Measurements from ENCODE around the gene DNAH11. TPM values are rescaled to one million over a fixed set of nuclear protein-coding genes. Genes with fewer than 3 reads are reported as not detected.

DNAH11 gene
- total and polyA plus RNA-seq, 2 of the 8 experiments (the other 6 are each of a cell fraction or from before 2014, with no cell fraction given) = 1.8 to 4.9 TPM

- Histone ChIP-seq H3K4me2 (ENCODE audit: insufficient read depth in 1 of 2, low read depth in 2 of 2, low read length in 2 of 2) (no peak overlapping the region), H3K79me2 (ENCODE audit: control insufficient read depth in 1 of 2, insufficient read depth in 2 of 2, low read length in 2 of 2) (no peaks in the 10 kb centered on the region), H3K4me3 (ENCODE audit: extremely low read depth in 1 of 4, insufficient read depth in 2 of 4, low read depth in 3 of 4, low read length in 4 of 4) (no peak overlapping the region), H4K91ac (replicated peaks; ENCODE audit: insufficient read length, low read length) (no peak overlapping the region), H3K14ac (ENCODE audit: insufficient read length) (no peak overlapping the region), H2BK15ac (ENCODE audit: low read length) (no peak overlapping the region), H2BK5ac (ENCODE audit: low read depth, low read length) (no peak overlapping the region), H4K8ac (ENCODE audit: extremely low read depth, insufficient read depth, low read length) (no peak overlapping the region), H2AK5ac (ENCODE audit: low read depth, low read length) (no peak overlapping the region), H4K20me1 (replicated peaks in 1 of 2; ENCODE audit: control insufficient read depth in 1 of 2, insufficient read depth in 2 of 2, low read length in 2 of 2) (no peaks in the 10 kb centered on the region), H2BK20ac (ENCODE audit: low read length) (no peak overlapping the region), H3K56ac (replicated peaks; ENCODE audit: insufficient read length, low read depth, low read length) (no peak overlapping the region), H3K27me3 (replicated peaks in 1 of 4; ENCODE audit: control insufficient read depth in 3 of 4, extremely low read depth in 1 of 4, insufficient read depth in 3 of 4, low read length in 3 of 4) (no peaks in the 10 kb centered on the region), H3K4ac (replicated peaks; ENCODE audit: insufficient read length, low read depth, low read length) (no peak overlapping the region), H2BK120ac (replicated peaks; ENCODE audit: low read depth, low read length) (no peak overlapping the region), H3K9me3 (ENCODE audit: insufficient read depth in 2 of 2, low read depth in 1 of 2, low read length in 1 of 2) (no peaks in the 10 kb centered on the region), H3K23me2 (ENCODE audit: low read depth, low read length) (no peaks in the 10 kb centered on the region), H3K79me1 (ENCODE audit: low read depth, low read length) (no peaks in the 10 kb centered on the region), H3K23ac (ENCODE audit: insufficient read length) (no peak overlapping the region), H2BK12ac (ENCODE audit: low read depth, low read length) (no peak overlapping the region), H4K5ac (ENCODE audit: insufficient read length, low read depth, low read length) (no peak overlapping the region), H3K36me3 (ENCODE audit: control insufficient read depth in 2 of 4, insufficient read depth in 4 of 4, low read length in 3 of 4) (no peaks in the 10 kb centered on the region), H3K9ac (replicated peaks in 1 of 4; ENCODE audit: extremely low read depth in 1 of 4, low read depth in 3 of 4, low read length in 3 of 4) (no peak overlapping the region), H3K18ac (ENCODE audit: extremely low read depth, low read length) (no peak overlapping the region), H3K27ac (ENCODE audit: low read depth, low read length) (no peak overlapping the region), H2AFZ (ENCODE audit: low read length) (no peak overlapping the region), H3K4me1 (replicated peaks in 1 of 4; ENCODE audit: control insufficient read depth in 3 of 4, insufficient read depth in 4 of 4, low read length in 3 of 4) (no peaks in the 10 kb centered on the region)
- no peak for DNase-seq (ENCODE audit: low read depth in 1 of 2, low spot score in 2 of 2)
- WGBS, 2 experiments (ENCODE audit: extremely low coverage in 1 of 2, insufficient coverage in 1 of 2, insufficient read length in 1 of 2, insufficient replicate concordance in 2 of 2, low coverage in 1 of 2, low lambda C conversion rate in 2 of 2, missing lambda C conversion rate in 1 of 2) = 93% methylated on average over 3 of the region's 3 CpGs; no CpG with 5 or more reads in 1 of the 2 experiments
- ChIA-PET POLR2A (ENCODE audit: partially characterized antibody) (no interaction called here), CTCF (ENCODE audit: partially characterized antibody) (interaction anchor here (1.0 to 2.3 kb wide), 4 partner anchors 13 to 62 kb away, joined by 3 to 10 read pairs (median 4); no protein-coding TSS in a partner anchor)
- FAIRE-seq = no peak
- no peak for TF ChIP-seq RNF2 (IDR thresholded peaks at IDR 0.05; ENCODE audit: borderline replicate concordance, low read depth, low read length, missing control alignments, poor library complexity, severe bottlenecking)
- no peak for TF ChIP-seq HDAC2 (IDR thresholded peaks at IDR 0.05; ENCODE audit: borderline replicate concordance in 1 of 2, low read depth in 2 of 2, low read length in 2 of 2)
- TF ChIP-seq RFX5 (IDR thresholded peaks at IDR 0.05; ENCODE audit: borderline replicate concordance, low read depth, low read length) = no peak
- TF ChIP-seq CBX5 (IDR thresholded peaks at IDR 0.05; ENCODE audit: low read depth, low read length) = no peak
- no peak for TF ChIP-seq BACH1 (IDR thresholded peaks at IDR 0.05; ENCODE audit: low read length)
- TF ChIP-seq RXRA (IDR thresholded peaks at IDR 0.05; ENCODE audit: insufficient read depth, low read depth, low read length) = no peak
- no peak for TF ChIP-seq HDAC6 (IDR thresholded peaks at IDR 0.05; ENCODE audit: low read depth, low read length)
- no peak for TF ChIP-seq CREB1 (IDR thresholded peaks at IDR 0.05)
- TF ChIP-seq SP4 (IDR thresholded peaks at IDR 0.05; ENCODE audit: low read length) = no peak
- TF ChIP-seq SAP30 (IDR thresholded peaks at IDR 0.05; ENCODE audit: insufficient read depth, insufficient replicate concordance, low read length) = no peak
- no peak for TF ChIP-seq TCF12 (IDR thresholded peaks at IDR 0.05; ENCODE audit: low read depth, low read length)
- TF ChIP-seq YY1 (IDR thresholded peaks at IDR 0.05; ENCODE audit: low read depth, low read length) = no peak
- no peak for TF ChIP-seq SIN3A (conservative IDR thresholded peaks at IDR 0.05 in 1 of 2, IDR thresholded peaks at IDR 0.05 in 1 of 2; ENCODE audit: low read depth in 1 of 2, low read length in 2 of 2)
Measured at GRCh38 chr7:21706131-21706530, 163.3 kb downstream of the DNAH11 start.
